ENCODE data around the gene ERCC6.

The ERCC6 gene

GRCh38 chr10:49500412-49500811 is 38.5 kb downstream of the ERCC6 start:
- TF ChIP-seq, protein P1, sequence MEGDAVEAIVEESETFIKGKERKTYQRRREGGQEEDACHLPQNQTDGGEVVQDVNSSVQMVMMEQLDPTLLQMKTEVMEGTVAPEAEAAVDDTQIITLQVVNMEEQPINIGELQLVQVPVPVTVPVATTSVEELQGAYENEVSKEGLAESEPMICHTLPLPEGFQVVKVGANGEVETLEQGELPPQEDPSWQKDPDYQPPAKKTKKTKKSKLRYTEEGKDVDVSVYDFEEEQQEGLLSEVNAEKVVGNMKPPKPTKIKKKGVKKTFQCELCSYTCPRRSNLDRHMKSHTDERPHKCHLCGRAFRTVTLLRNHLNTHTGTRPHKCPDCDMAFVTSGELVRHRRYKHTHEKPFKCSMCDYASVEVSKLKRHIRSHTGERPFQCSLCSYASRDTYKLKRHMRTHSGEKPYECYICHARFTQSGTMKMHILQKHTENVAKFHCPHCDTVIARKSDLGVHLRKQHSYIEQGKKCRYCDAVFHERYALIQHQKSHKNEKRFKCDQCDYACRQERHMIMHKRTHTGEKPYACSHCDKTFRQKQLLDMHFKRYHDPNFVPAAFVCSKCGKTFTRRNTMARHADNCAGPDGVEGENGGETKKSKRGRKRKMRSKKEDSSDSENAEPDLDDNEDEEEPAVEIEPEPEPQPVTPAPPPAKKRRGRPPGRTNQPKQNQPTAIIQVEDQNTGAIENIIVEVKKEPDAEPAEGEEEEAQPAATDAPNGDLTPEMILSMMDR (IDR thresholded peaks at IDR 0.05; ENCODE audit: extremely low read depth, insufficient read depth, missing control alignments) = no peak
- DNase-seq (ENCODE audit: low spot score) = no peak
- in situ Hi-C loops (cut with MboI; ENCODE audit: low pct_unique_long_range_greater_than_20kb, low sequenced_read_pairs, unreplicated experiment) = loop anchor here (25.0 kb wide), 1 partner anchor 513 kb away; no protein-coding TSS in a partner anchor

GRCh38 chr10:49499305-49499851 is 39.5 kb downstream of the ERCC6 start:
- in situ Hi-C loops (cut with MboI; ENCODE audit: low pct_unique_long_range_greater_than_20kb, low sequenced_read_pairs, unreplicated experiment) = no loop called here
- DNase-seq (ENCODE audit: low spot score) = no peak
- TF ChIP-seq, protein P1 (IDR thresholded peaks at IDR 0.05; ENCODE audit: extremely low read depth, insufficient read depth, missing control alignments) = no peak

DNA sequence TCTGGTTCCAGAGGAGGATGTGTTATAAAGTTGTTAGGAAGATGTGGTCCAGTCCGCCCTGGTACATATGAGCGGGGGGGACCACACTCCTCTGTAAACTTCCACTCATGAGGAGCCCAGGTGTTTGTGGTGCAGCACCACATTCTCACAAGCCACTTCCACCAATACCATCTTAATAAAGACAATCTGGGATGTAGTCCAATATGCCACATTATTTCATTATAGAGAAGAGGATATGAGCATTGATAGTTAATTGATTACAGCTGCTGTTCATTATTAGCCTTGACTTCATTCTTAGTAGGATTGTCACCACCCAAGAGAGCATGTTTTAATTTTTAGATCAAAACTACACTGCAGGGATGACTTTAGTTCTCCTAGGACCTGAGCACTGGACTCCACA is 40.5 kb downstream of the ERCC6 start:
- TF ChIP-seq, protein P1 (IDR thresholded peaks at IDR 0.05; ENCODE audit: extremely low read depth, insufficient read depth, missing control alignments) = no peak
- no peak for DNase-seq (ENCODE audit: low spot score)
- in situ Hi-C loops (cut with MboI; ENCODE audit: low pct_unique_long_range_greater_than_20kb, low sequenced_read_pairs, unreplicated experiment) = no loop called here

DNA sequence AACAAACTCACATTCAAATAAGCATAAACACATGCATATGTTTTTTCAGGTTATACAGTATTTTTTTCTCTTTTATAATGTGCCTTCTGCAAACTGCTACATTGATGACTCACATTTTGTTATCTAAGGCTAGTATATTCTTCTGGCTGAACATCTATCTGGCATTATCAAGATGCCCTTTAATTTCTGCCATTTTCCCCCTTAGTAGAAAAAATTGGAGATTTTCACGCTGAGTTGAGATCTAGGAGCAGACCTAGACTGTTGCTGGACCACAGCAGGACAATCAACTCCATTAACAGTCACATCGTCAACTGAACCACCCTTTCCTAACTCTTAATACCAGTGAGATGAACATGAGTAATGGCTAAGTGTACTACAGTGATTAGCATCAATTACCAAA is 41.6 kb downstream of the ERCC6 start:
- no peak for DNase-seq (ENCODE audit: low spot score)
- TF ChIP-seq, protein P1 (IDR thresholded peaks at IDR 0.05; ENCODE audit: extremely low read depth, insufficient read depth, missing control alignments) = no peak
- in situ Hi-C loops (cut with MboI; ENCODE audit: low pct_unique_long_range_greater_than_20kb, low sequenced_read_pairs, unreplicated experiment) = no loop called here

DNA sequence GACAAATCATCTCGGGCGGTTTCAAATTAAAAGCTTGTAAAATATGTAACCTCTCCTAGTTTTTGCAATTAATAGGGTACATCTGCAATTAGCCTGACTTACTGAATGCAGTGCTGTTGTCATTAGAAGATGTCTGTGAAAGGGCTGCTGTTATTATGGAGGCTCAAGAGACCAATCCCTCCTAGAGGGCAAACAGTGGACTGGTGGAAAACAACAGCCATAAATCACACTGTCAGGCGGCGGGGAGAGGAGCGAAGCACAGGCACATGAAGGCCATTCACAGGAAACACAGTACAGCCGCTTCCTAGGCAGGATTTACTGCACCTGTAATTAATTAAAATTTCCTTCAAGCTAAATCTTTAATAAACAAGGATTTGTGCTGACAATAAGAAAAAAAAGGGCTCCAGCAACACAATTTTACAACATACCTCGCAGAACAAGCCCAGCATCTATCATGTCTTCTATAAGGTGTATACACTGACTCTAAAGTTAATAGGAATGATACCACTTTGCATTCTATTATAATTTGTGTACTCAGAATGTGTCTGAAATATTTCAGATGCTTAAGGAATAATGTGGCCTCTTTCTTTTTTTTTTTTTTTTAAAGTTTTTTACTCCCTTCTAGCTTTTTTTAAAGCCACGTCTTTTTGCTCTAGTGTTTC is 50.7 kb downstream of the ERCC6 start:
- no peak for DNase-seq (ENCODE audit: low spot score)
- TF ChIP-seq, protein P1 (IDR thresholded peaks at IDR 0.05; ENCODE audit: extremely low read depth, insufficient read depth, missing control alignments) = no peak
- in situ Hi-C loops (cut with MboI; ENCODE audit: low pct_unique_long_range_greater_than_20kb, low sequenced_read_pairs, unreplicated experiment) = no loop called here

DNA sequence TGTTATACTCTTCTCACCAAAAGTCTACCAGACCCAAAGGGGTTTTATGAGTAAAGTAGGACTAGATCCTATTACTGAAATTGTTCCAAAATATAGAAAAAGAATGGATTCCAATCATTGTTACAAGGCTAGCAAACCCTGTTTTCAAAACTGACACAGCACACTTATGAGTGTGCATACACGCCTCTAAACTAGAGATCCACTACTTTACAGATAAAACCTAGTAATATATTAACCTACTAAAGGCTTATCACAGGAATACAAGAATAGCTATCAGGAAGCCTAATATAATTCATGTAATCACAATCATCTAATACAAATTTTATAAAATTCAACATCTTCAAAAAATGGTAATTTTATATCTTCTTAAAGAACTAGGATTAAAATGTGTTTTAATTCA is 52.2 kb downstream of the ERCC6 start:
- TF ChIP-seq, protein P1 (IDR thresholded peaks at IDR 0.05; ENCODE audit: extremely low read depth, insufficient read depth, missing control alignments) = no peak

More for the DNA sequence above, 52.2 kb downstream of the ERCC6 start:
- no peak for DNase-seq (ENCODE audit: low spot score)
- in situ Hi-C loops (cut with MboI; ENCODE audit: low pct_unique_long_range_greater_than_20kb, low sequenced_read_pairs, unreplicated experiment) = no loop called here
